Prostate gland (tissue), 2 donors: Measurements from ENCODE around the gene UQCC3. TPM values are rescaled to one million over a fixed set of nuclear protein-coding genes. Genes with fewer than 3 reads are reported as not detected.
"Not testable (repeated sequence)": the region's sequence is repeated elsewhere in the genome, so short reads cannot be mapped to it uniquely, and the experiment has no call there.

Experiments
- DNase-seq: peaks from one replicate; pipeline ENCODE4 v3.0.0-alpha.2; 2019; ENCODE audit warnings: low spot score
- H3K27ac ChIP-seq, 2 donors: fragments of 200-600 bp; sonication (generic); 2 replicates each; pipeline ENCODE4 v1.5.1; 2017 to 2019
- H3K27me3 ChIP-seq: fragments of 200-600 bp; sonication (generic); replicated peaks from 2 replicates; pipeline ENCODE4 v1.5.1; 2019; ENCODE audit not compliant: insufficient read depth
- H3K36me3 ChIP-seq, 2 donors: fragments of 200-600 bp; sonication (generic); 1 replicate in 1 of 2; 2 replicates in 1 of 2; pipeline versions ENCODE4 v1.5.1 to v1.8.1; 2017 to 2019
- H3K4me1 ChIP-seq: fragments of 200-600 bp; sonication (generic); replicated peaks from 2 replicates; pipeline ENCODE4 v1.5.1; 2019
- H3K4me3 ChIP-seq, 2 donors: fragments of 200-600 bp; sonication (generic); 2 replicates each; pipeline ENCODE4 v1.5.1; 2017 to 2019
- H3K9me3 ChIP-seq: fragments of 200-600 bp; sonication (generic); 2 replicates; pipeline ENCODE4 v1.5.1; 2017
- POLR2A ChIP-seq: fragments of 450-650 bp; IDR thresholded peaks from one replicate; pipeline ENCODE4 v1.6.1; 2016; ENCODE audit warnings: antibody characterized with exemption, mild to moderate bottlenecking
- POLR2AphosphoS5 ChIP-seq: sonication (generic); formaldehyde crosslinking; IDR thresholded peaks from one replicate; pipeline ENCODE4 v1.6.1; 2017; ENCODE audit warnings: antibody characterized with exemption
- WGBS: methylation state at CpG from one replicate; pipeline ENCODE4 v1.1.5; 2018; 5-methylcytosine and 5-hydroxymethylcytosine counted together
- intact Hi-C: fragments of 100-400 bp; cut with DNase I; formaldehyde crosslinking; loops from one replicate; pipeline ENCODE4 v1.14.2; 2022
- total RNA-seq, 2 donors: library from RNA; depleted of rRNA; stranded (reverse); fragments of >200 nt; gene quantifications; one replicate each; pipeline ENCODE4 v1.1.0, GENCODE V29; 2016
- TF ChIP-seq, protein P1 (sequence below), 4 experiments: fragments of 200-600 bp in 2 of 4; fragments of 450-650 bp in 2 of 4; sonication (generic) in 2 of 4; IDR thresholded peaks; 1 replicate in 3 of 4; 2 replicates in 1 of 4; pipeline ENCODE4 v1.5.1; 2016 to 2019; ENCODE audit warnings: antibody characterized with exemption in 4 of 4, mild to moderate bottlenecking in 2 of 4, moderate library complexity in 2 of 4

UQCC3 gene
- total RNA-seq, 2 donors from 2014 or later: 10.3 to 18.3 TPM

DNA sequence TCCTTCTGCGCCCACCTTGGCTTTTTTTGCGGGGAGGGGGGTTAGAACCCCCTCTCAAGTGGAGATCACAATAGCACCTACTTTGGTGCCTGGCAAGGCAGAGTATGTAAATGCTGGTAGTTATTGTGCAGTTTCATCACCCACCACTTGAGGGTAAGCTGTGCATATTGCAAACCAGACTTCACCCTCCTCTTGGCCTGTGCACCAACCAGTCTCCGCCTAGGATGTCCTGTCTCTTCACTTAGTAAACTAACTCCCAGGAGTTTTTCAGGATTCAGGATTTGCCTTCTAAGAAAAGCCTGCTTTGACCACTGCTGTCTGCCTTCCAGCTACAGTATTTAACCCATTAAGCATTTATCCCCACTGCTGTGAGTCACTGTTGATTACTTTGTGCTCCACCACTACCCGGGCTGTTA is 9.4 kb downstream of the UQCC3 start:
- peak; percentile 48 for DNase-seq
- 54% methylated on average over 4 of the region's 4 CpGs for WGBS
- no peak overlapping the region for H3K4me3 ChIP-seq
- peaks cover 8% of the 10 kb centered on the region for H3K4me1 ChIP-seq
- peak overlapping the region in 1 of 2 donors; percentile 15 for H3K27ac ChIP-seq
- no peaks in the 10 kb centered on the region for H3K9me3 ChIP-seq
- no peaks in the 10 kb centered on the region for H3K27me3 ChIP-seq
- TF ChIP-seq POLR2A (no peak), POLR2AphosphoS5 (peak; percentile 27)
- TF ChIP-seq, protein P1, sequence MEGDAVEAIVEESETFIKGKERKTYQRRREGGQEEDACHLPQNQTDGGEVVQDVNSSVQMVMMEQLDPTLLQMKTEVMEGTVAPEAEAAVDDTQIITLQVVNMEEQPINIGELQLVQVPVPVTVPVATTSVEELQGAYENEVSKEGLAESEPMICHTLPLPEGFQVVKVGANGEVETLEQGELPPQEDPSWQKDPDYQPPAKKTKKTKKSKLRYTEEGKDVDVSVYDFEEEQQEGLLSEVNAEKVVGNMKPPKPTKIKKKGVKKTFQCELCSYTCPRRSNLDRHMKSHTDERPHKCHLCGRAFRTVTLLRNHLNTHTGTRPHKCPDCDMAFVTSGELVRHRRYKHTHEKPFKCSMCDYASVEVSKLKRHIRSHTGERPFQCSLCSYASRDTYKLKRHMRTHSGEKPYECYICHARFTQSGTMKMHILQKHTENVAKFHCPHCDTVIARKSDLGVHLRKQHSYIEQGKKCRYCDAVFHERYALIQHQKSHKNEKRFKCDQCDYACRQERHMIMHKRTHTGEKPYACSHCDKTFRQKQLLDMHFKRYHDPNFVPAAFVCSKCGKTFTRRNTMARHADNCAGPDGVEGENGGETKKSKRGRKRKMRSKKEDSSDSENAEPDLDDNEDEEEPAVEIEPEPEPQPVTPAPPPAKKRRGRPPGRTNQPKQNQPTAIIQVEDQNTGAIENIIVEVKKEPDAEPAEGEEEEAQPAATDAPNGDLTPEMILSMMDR (IDR thresholded peaks at IDR 0.05): peak in 3 of 4 experiments; percentile 39 to 58 (median 45)
- H3K36me3 ChIP-seq: no peaks in the 10 kb centered on the region
- intact Hi-C loops: no loop called here

DNA sequence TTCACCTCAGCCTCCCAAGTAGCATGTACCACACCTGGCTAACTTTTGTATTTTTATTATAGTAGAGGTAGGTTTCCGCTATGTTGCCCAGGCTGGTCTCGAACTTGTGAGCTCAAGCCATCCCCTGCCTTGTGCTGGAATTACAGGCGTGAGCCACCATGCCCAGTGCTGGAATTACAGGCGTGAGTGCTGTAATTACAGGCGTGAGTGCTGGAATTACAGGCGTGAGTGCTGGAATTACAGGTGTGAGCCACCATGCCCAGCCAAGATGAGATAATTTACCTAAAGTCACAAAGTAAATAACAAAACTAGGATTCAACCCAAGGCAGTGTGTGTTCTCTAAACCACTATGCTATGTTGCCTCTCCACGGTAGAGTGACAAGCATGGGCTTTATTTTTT is 11.0 kb downstream of the UQCC3 start:
- Histone ChIP-seq H3K36me3 (no peaks in the 10 kb centered on the region), H3K27ac (no peak overlapping the region), H3K27me3 (no peaks in the 10 kb centered on the region), H3K4me1 (peaks cover 6% of the 10 kb centered on the region), H3K4me3 (no peak overlapping the region), H3K9me3 (no peaks in the 10 kb centered on the region)
- TF ChIP-seq POLR2A (no peak), POLR2AphosphoS5 (peak; percentile 17)
- no peak for DNase-seq
- intact Hi-C loops: no loop called here
- WGBS: 70% methylated on average over 7 of the region's 7 CpGs

DNA sequence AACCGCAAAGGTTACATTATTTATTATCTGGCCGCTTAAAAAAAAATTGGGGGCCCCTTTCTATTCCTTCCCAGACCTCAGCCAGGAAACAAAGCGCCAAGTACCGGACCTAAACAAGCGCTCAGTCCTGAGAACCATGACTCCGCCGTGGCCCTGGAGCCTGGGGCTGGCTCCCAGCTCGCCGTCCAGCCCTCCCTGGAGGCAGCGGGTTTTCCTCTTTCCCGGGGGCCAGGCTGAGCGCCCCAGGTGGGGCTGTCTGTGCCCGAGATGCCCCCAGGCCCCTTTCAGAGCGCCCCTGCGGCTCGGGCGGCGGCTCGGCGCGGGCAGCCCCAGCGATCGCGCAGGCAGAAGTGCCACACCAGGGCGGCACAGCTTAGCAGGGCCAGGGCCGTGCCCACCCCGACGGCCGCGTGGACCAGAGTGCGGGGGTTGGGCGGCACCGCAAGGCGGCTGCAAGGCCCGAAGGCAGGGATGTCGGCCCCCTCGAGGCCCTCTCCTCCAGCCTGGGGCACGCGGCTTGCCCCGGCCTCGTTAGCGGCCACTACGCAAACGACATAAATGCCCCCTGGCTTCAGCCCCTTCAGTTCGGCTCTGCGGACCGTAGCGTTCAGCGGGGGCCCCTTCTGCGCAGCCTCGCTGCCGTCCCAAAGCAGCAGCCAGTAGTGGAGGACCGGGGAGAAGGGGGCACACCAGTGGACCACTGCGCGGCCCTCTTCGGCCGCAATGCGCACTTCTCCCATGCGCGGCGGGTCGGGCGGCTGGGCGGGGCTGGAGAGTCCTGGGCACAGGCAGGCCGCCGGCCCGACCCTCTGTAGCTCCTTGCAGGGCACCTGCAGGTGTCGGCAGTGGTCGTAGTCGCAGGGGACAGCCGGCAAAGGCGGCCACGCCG is 16.3 kb downstream of the UQCC3 start:
- Histone ChIP-seq H3K9me3 (no peaks in the 10 kb centered on the region), H3K27me3 (no peaks in the 10 kb centered on the region), H3K27ac (no peak overlapping the region), H3K4me1 (no peaks in the 10 kb centered on the region), H3K4me3 (peak overlapping the region in 1 of 2 donors; percentile 6), H3K36me3 (peaks cover 4 to 11% of the 10 kb centered on the region in 2 donors)
- WGBS: 33% methylated on average over 50 of the region's 74 CpGs
- no peak for DNase-seq
- intact Hi-C loops: no loop called here
- TF ChIP-seq, protein P1 (IDR thresholded peaks at IDR 0.05): no peak
- TF ChIP-seq POLR2A (no peak), POLR2AphosphoS5 (no peak)

DNA sequence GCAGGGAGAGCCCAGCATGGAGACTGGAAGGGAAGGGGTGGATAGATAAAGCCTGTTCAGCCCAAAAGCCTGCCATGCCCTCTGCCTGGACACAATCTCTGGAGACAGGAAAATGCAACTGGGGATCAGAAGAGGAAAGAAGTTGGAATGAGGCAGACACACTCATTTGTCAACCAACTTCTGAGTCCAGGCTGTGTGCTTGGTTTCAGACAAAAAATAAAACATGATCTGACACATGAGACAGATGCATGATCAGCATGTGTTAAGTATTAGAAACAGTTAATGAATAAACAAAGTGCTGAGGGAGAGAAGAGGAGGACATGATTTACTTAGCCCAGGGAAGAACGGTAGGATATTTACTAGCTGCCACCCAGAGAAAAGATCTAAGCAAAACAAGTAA is 17.0 kb downstream of the UQCC3 start:
- peak overlapping the region in 1 of 2 donors; percentile 6 for H3K4me3 ChIP-seq
- no peak overlapping the region for H3K27ac ChIP-seq
- WGBS: 30% methylated on average over 1 of the region's 1 CpG
- no peaks in the 10 kb centered on the region for H3K4me1 ChIP-seq
- intact Hi-C loops: no loop called here
- no peak for DNase-seq
- H3K36me3 ChIP-seq: peaks cover 4 to 11% of the 10 kb centered on the region in 2 donors
- H3K27me3 ChIP-seq: no peaks in the 10 kb centered on the region
- TF ChIP-seq, protein P1 (IDR thresholded peaks at IDR 0.05): no peak
- TF ChIP-seq POLR2AphosphoS5: no peak
- no peak for TF ChIP-seq POLR2A
- H3K9me3 ChIP-seq: no peaks in the 10 kb centered on the region

DNA sequence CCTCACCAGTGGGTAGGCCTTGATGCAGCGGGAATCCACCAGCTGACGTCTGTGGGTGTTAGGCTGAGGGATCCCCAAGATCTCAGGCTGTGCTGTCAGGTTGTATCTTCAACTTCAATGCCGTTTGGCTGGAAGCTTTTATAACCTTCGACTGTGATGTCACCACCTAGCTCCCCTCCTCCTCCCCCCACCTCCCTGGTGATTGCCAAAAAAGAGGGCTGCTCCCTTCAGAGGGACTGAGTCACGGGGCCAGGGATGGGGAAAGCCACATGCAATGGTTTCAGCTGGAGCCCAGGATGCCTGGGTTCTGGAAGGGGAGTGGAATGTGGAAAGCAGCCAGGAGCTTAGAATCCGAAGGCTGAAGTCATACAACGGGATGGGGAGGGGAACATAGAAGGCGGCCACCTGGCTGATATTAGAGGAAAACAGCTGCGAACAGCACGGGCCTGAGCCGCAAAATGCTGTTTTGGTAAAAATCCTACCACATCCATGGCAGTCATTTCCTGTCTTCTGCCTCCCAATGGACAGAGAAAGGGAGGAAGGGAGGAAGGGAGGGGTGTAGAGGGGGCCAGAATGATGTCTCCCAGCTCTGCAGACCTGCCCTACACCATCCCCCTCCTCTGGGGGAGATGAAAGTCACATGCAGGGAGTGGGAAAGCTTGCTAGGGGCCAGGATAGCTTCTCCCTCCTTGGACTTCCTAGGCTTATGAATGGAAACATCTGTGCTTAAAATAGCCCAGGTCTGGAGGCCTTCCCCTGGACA is 18.1 kb downstream of the UQCC3 start, which contains the start of gene LRRN4CL:
Gene LRRN4CL, minus strand, starts transcription at position 110 of the 763 bp plus-strand sequence. CDS start 1,022 bp downstream, outside the sequence.
- Histone ChIP-seq H3K4me3 (peak within 1 kb of the TSS in 1 of 2 donors; percentile 6), H3K4me1 (no peaks in the 10 kb centered on the region), H3K27me3 (no peaks in the 10 kb centered on the region), H3K27ac (peak within 1 kb of the TSS; percentile 41 to 47), H3K9me3 (no peaks in the 10 kb centered on the region), H3K36me3 (peaks cover 4 to 11% of the 10 kb centered on the region in 2 donors)
- no peak for DNase-seq
- intact Hi-C loops: no loop called here
- WGBS: 41% methylated on average over 11 of the region's 11 CpGs
- TF ChIP-seq POLR2A (no peak), POLR2AphosphoS5 (no peak)
- TF ChIP-seq, protein P1 (IDR thresholded peaks at IDR 0.05): no peak

DNA sequence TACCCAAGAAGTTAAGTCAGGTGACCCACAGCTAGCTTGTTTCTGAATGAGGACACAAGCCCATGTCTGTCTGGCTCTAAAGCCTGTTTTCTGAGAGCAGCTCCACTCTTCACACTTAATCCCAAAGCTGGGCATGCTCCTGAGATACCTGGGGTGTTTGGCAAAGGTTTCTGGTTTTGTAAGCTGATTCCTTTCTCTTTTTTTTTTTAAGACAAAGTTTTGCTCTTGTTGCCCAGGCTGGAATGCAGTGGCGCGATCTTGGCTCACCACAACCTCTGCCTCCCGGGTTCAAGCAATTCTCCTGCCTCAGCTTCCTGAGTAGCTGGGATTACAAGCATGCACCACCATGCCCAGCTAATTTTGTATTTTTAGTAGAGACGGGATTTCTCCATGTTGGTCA is 22.2 kb downstream of the UQCC3 start:
- H3K27me3 ChIP-seq, H3K4me3 ChIP-seq, H3K4me1 ChIP-seq, DNase-seq, H3K27ac ChIP-seq, intact Hi-C loops, H3K9me3 ChIP-seq: not testable (repeated sequence)
- peaks cover 4 to 11% of the 10 kb centered on the region in 2 donors for H3K36me3 ChIP-seq
- WGBS: 70% methylated on average over 4 of the region's 4 CpGs
